ENCODE data around the gene CIB4.

CIB4 gene
- total RNA-seq = 0 reads per million in 2 donors

GRCh38 chr2:26640781-26641564 is at the start of gene CIB4:
Gene CIB4, minus strand, starts transcription at chr2:26641366. Its CDS starts 52 bp downstream, at chr2:26641314.
- no peak for DNase-seq

- DNase-seq = no peak
Observed at GRCh38 chr2:26687801-26688200, 46.6 kb upstream of the CIB4 start.

- DNase-seq = no peak
Observed at GRCh38 chr2:26687328-26687727, 46.2 kb upstream of the CIB4 start.

GRCh38 chr2:26685989-26686839 is 45.0 kb upstream of the CIB4 start:
- no peak for DNase-seq

- DNase-seq = no peak
Observed at GRCh38 chr2:26685341-26685740, 44.2 kb upstream of the CIB4 start.

- DNase-seq = no peak
Observed at GRCh38 chr2:26683583-26683982, 42.4 kb upstream of the CIB4 start.

- no peak for DNase-seq
Observed at GRCh38 chr2:26682155-26682554, 41.0 kb upstream of the CIB4 start.

- DNase-seq = no peak
Observed at GRCh38 chr2:26681656-26682055, 40.5 kb upstream of the CIB4 start.

- DNase-seq = no peak
Observed at GRCh38 chr2:26679867-26680266, 38.7 kb upstream of the CIB4 start.

GRCh38 chr2:26678035-26678434 is 36.9 kb upstream of the CIB4 start:
- DNase-seq = no peak

- no peak for DNase-seq
Observed at GRCh38 chr2:26675651-26676255, 34.6 kb upstream of the CIB4 start.

- no peak for DNase-seq
Observed at GRCh38 chr2:26674771-26675170, 33.6 kb upstream of the CIB4 start.

GRCh38 chr2:26674002-26674751 is 33.0 kb upstream of the CIB4 start:
- DNase-seq = no peak

- no peak for DNase-seq
Observed at GRCh38 chr2:26672818-26673393, 31.7 kb upstream of the CIB4 start.

- DNase-seq = no peak
Observed at GRCh38 chr2:26672112-26672817, 31.1 kb upstream of the CIB4 start.

- DNase-seq = no peak
Observed at GRCh38 chr2:26671691-26672090, 30.5 kb upstream of the CIB4 start.

- DNase-seq = no peak
Observed at GRCh38 chr2:26670931-26671460, 29.8 kb upstream of the CIB4 start.

- DNase-seq = no peak
Observed at GRCh38 chr2:26670171-26670570, 29.0 kb upstream of the CIB4 start.

- no peak for DNase-seq
Observed at GRCh38 chr2:26668856-26669750, 27.9 kb upstream of the CIB4 start.

- DNase-seq = no peak
Observed at GRCh38 chr2:26668041-26668440, 26.9 kb upstream of the CIB4 start.

All from T-helper 2 cell (primary cell).